ENCODE measurements around the gene MTHFD1L.

Gene MTHFD1L

GRCh38 chr6:151131324-151132007 is 266.0 kb downstream of the MTHFD1L start:
- DNase-seq = no peak

GRCh38 chr6:151136141-151136755 is 270.7 kb downstream of the MTHFD1L start:
- DNase-seq = no peak

- DNase-seq = no peak
Observed at GRCh38 chr6:151137542-151137941, 272.0 kb downstream of the MTHFD1L start.

- DNase-seq = no peak
Observed at GRCh38 chr6:151139524-151139923, 274.0 kb downstream of the MTHFD1L start.

- no peak for DNase-seq
Observed at GRCh38 chr6:151140767-151141166, 275.3 kb downstream of the MTHFD1L start.

- peak; percentile 22 for DNase-seq
Observed at GRCh38 chr6:151141685-151142084, 276.2 kb downstream of the MTHFD1L start.

GRCh38 chr6:151142676-151143075 is 277.2 kb downstream of the MTHFD1L start:
- no peak for DNase-seq

- no peak for DNase-seq
Observed at GRCh38 chr6:151143337-151143736, 277.8 kb downstream of the MTHFD1L start.

- no peak for DNase-seq
Observed at GRCh38 chr6:151143806-151144205, 278.3 kb downstream of the MTHFD1L start.

GRCh38 chr6:151147118-151147832 is 281.8 kb downstream of the MTHFD1L start:
- no peak for DNase-seq

GRCh38 chr6:151148111-151148510 is 282.6 kb downstream of the MTHFD1L start:
- DNase-seq = peak; percentile 26

GRCh38 chr6:151149793-151150192 is 284.3 kb downstream of the MTHFD1L start:
- no peak for DNase-seq
